ENCODE data around the gene E2F1.

E2F1 gene

GRCh38 chr20:33669873-33670640 lies 16.1 kb downstream of the E2F1 start:
- DNase-seq = no peak

GRCh38 chr20:33669224-33669623 lies 17.0 kb downstream of the E2F1 start:
- DNase-seq = no peak

- DNase-seq = no peak
These were observed 17.6 kb downstream of the E2F1 start for GRCh38 chr20:33668466-33669155.

DNA sequence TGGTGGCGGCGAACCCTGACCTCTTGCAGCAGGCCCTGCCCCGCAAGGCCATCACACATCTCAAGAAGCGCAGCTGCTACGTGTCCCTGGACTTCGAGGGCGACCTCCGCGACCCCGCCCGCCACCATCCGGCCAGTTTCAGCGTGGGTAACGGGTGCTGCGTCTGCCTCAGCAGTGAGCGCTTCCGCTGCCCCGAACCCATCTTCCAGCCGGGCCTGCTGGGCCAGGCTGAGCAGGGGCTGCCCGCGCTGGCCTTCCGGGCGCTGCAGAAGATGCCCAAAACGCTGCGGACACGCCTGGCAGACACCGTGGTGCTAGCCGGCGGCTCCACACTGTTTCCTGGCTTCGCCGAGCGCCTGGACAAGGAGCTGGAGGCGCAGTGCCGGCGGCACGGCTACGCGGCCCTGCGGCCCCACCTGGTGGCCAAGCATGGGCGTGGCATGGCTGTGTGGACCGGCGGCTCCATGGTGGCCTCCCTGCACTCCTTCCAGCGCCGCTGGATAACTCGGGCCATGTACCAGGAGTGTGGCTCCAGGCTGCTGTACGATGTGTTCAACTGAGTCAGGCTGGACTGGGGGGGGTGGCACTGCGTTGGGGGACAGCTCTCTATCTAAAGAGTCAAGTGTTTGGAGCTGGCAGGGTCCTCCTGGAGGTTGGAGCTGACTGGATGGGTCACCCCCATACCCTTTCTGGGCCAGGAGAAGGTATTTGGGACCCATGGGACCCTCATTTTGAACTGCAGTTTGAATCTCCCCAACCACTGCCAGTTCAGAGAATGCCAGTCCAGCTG lies 18.3 kb downstream of the E2F1 start:
- peak; percentile 50 for DNase-seq

DNA sequence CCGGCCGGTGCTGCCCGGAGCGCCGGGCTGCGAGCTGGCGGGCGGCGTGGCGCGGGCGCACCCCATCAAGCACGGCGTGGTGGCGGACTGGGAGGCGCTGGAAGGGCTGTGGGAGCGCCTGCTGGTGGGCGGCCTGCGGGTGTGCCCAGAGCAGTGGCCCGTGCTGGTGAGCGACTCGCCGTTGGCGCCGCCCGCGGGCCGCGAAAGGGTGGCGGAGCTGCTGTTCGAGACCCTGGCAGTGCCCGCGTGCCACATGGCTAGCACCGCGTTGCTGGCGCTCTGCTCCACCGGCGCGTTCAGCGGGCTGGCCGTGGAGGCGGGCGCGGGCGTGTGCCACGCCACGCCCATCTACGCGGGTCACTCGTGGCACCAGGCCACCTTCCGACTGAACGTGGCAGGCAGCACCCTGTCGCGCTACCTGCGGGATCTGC lies 18.9 kb downstream of the E2F1 start:
- no peak for DNase-seq

DNA sequence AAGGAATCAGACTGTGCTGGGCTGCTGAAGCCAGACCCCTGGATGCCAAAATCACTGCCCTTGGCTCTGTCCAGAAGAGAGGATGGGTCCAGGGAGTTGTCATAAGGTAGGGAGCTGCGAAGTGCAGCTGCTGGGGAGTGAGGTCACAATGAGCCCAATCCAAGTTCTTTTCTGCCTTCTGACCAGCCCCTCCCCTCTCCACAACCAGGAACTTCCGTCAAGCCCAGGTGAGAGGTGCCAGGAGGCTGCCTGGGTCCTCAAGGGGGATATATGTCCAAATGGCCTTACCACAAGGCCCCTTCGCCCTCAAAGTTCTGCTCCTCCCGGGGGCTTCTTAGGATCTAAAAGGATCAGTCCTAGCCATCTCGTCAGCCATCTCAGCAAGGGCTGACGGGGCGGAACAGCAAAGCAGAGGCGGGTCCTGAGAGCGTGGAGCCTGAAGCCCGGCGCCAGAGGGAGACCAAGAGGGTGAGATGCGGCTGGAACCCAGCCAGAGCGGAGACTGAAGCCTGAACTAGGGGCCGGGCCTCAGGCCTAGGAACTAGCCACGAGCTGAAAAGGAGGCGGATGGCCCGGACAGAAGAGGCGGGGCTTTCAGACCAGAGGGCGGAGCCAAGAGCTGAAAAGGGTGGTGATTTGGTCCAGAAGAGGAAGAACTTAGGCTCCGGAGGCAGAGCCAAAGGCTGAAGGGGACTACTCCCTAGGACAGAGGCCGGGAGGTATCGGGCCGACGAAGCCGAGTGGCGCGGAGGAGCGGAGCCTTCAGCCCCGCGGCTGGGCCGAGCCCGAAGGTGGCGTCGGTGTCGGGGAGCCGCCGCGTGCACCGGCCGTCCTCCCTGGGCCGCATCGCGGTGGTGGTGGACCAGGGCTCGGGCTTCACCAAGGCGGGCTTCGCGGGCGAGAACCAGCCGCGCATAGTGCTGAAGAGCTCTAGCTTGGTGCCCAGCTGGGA lies 19.6 kb downstream of the E2F1 start, which contains the start of gene ACTL10:
Gene ACTL10, plus strand, starts transcription at position 651 of the 952 bp plus-strand sequence. CDS start 555 bp downstream, outside the sequence.
- peak; percentile 94 for DNase-seq

GRCh38 chr20:33664762-33665144 lies 21.4 kb downstream of the E2F1 start:
- no peak for DNase-seq

- no peak for DNase-seq
These were observed 22.0 kb downstream of the E2F1 start for GRCh38 chr20:33664085-33664761.

DNA sequence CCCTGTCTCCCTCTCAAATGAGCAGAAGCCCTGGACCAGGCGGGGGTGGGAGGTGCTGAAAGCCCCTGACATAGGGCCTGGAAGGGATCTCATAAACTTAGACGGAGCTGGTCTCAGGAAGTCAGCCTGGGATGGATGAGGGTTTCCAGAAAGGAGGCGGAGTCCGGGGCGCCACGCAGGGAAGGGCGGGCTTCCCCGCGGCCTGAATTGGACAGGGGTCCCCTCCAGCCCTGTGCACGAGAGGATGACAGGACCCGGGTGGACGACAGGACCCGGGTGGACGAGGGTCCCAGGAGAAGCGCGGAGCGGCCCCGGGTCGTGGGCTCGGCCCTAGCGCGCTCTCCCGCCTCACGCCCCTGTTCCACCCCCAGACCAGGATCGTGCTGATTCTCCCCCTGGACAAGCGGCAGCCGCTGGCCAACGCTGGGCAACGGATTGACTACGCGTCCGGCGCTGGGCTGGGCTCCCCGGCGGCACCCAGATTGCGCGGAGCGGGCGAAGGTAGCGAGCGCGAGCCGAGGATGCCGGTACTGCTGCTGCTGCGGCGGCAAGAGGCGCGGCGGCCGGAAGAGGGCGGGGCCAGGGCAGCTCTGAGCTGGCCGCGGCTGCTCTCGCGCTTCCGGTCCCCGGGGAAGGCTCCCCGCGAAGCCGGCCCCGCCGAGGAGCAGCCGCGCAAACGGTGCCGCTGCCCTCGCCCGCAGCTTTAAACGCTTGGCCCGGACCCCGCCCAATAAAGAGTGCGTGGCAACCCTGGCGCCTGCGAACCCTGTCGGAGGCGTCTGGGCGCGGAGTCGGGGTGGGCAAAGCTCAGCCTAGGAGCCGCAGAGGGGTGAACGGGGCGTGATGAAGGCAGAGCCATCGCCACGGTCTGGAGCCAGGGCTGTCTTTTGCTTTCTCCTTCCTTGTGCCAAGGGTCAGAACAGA lies 22.8 kb downstream of the E2F1 start:
- peak; percentile 49 for DNase-seq

DNA sequence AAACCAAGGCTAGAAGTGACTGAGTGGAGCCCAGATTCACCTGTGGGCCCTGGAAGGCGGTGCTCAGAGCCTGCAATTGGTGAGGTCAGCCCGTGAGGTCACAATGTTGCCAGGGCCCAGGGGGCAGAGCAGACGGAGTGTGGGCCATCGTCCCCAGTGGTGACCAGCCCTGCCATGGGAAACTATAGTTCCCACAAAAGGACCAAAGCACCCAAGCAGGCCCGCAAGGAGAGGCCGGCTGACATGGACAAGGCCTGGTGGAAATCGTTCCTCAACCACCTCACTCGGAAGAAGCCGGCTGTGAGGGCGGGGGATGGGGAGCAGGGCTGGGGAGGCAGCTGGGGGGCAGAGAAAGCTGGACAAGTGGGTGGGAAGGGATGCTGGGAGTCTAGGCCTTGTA lies 24.0 kb downstream of the E2F1 start, which contains the start of gene C20orf144:
Gene C20orf144, plus strand, starts transcription at position 156 of the 400 bp plus-strand sequence. Its CDS starts 19 bp downstream, at position 175.
- DNase-seq = no peak

DNA sequence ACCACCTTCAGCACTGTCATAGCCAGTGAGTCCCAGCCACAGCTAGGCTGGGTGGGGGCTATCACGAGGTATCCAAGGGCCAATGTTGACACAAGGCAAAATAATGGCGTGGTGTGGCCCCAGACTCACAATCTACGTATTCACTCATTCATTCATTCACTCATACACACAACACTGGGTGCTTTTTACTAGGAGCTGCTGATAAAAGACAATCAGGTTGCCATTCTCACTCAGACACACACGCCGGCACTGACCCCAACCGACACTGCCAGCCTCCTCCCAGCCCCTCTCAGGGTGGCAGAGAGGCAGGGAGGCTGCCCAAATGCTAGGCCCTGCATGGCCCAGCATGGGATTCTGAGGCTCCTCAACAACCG lies 25.5 kb downstream of the E2F1 start:
- no peak for DNase-seq

- no peak for DNase-seq
These were observed 26.0 kb downstream of the E2F1 start for GRCh38 chr20:33660035-33660684.

GRCh38 chr20:33659341-33660034 lies 26.7 kb downstream of the E2F1 start:
- no peak for DNase-seq

- DNase-seq = no peak
These were observed 27.3 kb downstream of the E2F1 start for GRCh38 chr20:33658929-33659328.

- DNase-seq = no peak
These were observed 27.7 kb downstream of the E2F1 start for GRCh38 chr20:33658510-33658909.

DNA sequence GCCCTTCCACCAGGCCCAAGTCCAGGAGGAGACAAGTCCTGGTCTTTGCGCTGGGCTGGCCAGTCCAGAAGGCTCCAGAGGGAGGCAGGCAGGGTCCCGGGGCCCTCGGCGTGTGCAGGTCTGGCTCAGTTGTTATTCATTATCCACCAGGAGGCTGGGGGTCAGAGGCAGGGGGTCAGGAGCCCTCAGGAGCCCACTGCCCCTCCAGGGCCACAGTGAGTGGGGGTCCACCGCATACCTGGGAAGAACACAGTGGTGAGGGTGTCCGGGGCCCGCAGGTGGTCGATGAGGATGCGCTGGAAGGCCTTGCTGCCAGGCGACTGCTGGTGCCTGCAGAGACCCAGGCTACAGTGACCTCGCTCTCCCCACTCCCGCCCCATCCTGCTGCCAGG lies 28.5 kb downstream of the E2F1 start:
- DNase-seq = no peak

GRCh38 chr20:33656783-33657703 lies 29.1 kb downstream of the E2F1 start:
- DNase-seq = no peak
